K562 (cell line): ENCODE measurements around the gene TBL2. TPM values are rescaled to one million over a fixed set of nuclear protein-coding genes. Genes with fewer than 3 reads are reported as not detected.

Experiments
- ARHGAP35 ChIP-seq: fragments of 450-650 bp; IDR thresholded peaks from 2 replicates; pipeline ENCODE4 v1.6.1; 2018; ENCODE audit not compliant: partially characterized antibody
- CBX8 ChIP-seq: fragments of 200-600 bp; sonication (generic); IDR thresholded peaks from 2 replicates; pipeline ENCODE4 v1.6.1; 2012; ENCODE audit warnings: borderline replicate concordance, mixed run types, low read depth, mild to moderate bottlenecking, moderate library complexity, mixed read lengths, low read length, control low read depth, inconsistent platforms; ENCODE audit not compliant: poor library complexity, severe bottlenecking; ENCODE audit errors: extremely low read depth
- CC2D1A ChIP-seq: fragments of 450-650 bp; IDR thresholded peaks from 2 replicates; pipeline ENCODE4 v1.6.1; 2017; ENCODE audit warnings: mild to moderate bottlenecking
- LARP7 ChIP-seq: fragments of 450-650 bp; IDR thresholded peaks from 2 replicates; pipeline ENCODE4 v1.6.1; 2016
- LCOR ChIP-seq: sonication (generic); formaldehyde crosslinking; IDR thresholded peaks from 2 replicates; pipeline ENCODE4 v1.8.0; 2022; ENCODE audit warnings: mild to moderate bottlenecking, missing genetic modification reagents
- NFRKB ChIP-seq: fragments of 450-650 bp; IDR thresholded peaks from 2 replicates; pipeline ENCODE4 v1.6.1; 2016; ENCODE audit warnings: low read depth
- NFXL1 ChIP-seq: fragments of 450-650 bp; formaldehyde crosslinking; IDR thresholded peaks from 2 replicates; pipeline ENCODE4 v1.4.0; 2021; ENCODE audit warnings: mild to moderate bottlenecking
- NR2F6 ChIP-seq: fragments of 450-650 bp; formaldehyde crosslinking; IDR thresholded peaks from 2 replicates; pipeline ENCODE4 v1.4.0; 2020; ENCODE audit warnings: mild to moderate bottlenecking
- POLR2G ChIP-seq: fragments of 200-400 bp; formaldehyde crosslinking; IDR thresholded peaks from 2 replicates; pipeline ENCODE4 v1.6.1; 2017; ENCODE audit warnings: low read depth, mild to moderate bottlenecking, antibody characterized with exemption, low read length, moderate library complexity
- RBFOX2 ChIP-seq: fragments of 200-400 bp; formaldehyde crosslinking; IDR thresholded peaks from 2 replicates; pipeline ENCODE4 v1.6.1; 2017; ENCODE audit warnings: low read depth, mild to moderate bottlenecking, low read length, moderate library complexity
- SMARCA4 ChIP-seq: fragments of 450-650 bp; IDR thresholded peaks from 2 replicates; pipeline ENCODE4 v1.6.1; 2016
- SRSF3 ChIP-seq: fragments of 200-400 bp; formaldehyde crosslinking; IDR thresholded peaks from 2 replicates; pipeline ENCODE4 v1.6.1; 2016; ENCODE audit warnings: mild to moderate bottlenecking, low read length, moderate library complexity; ENCODE audit not compliant: insufficient read depth
- YY1 ChIP-seq, 3 experiments: IDR thresholded peaks; 2 replicates each; pipeline ENCODE4 v1.6.1; 2011; ENCODE audit warnings: low read length in 2 of 3, mild to moderate bottlenecking in 2 of 3, moderate library complexity in 2 of 3, borderline replicate concordance in 1 of 3, control low read depth in 1 of 3, low read depth in 1 of 3; ENCODE audit not compliant: insufficient read depth in 3 of 3, insufficient replicate concordance in 2 of 3, control insufficient read depth in 1 of 3, insufficient read length in 1 of 3; ENCODE audit errors: extremely low read depth in 1 of 3
- ZNF764 ChIP-seq: fragments of 250-450 bp; sonication (Bioruptor Pico); IDR thresholded peaks from 2 replicates; pipeline ENCODE4 v1.4.0; 2020; ENCODE audit warnings: low read depth, mild to moderate bottlenecking, moderate library complexity
- polyA plus RNA-seq, 8 experiments: library from polyadenylated mRNA; depleted of rRNA in 4 of 8; stranded (reverse) in 5 of 8; unstranded in 3 of 8; fragments of >200 nt; fragmentation: Nextera tagmentation in 2 of 8; fragmentation: Illumina TruSeq in 1 of 8; extraction: Ambion mirVana in 2 of 8; extraction: Trizol in 1 of 8; gene quantifications; 2 replicates each; pipeline versions ENCODE4 v1.2.1 to v1.2.3, GENCODE V29; 2011 to 2014; ENCODE audit warnings: inconsistent platforms in 1 of 8, missing spikeins in 1 of 8
- total RNA-seq, 7 experiments: library from RNA; depleted of rRNA in 6 of 7; stranded (reverse); fragments of >200 nt in 6 of 7; fragmentation: Illumina TruSeq in 2 of 7; extraction: Trizol in 2 of 7; gene quantifications; 2 replicates each; pipeline versions ENCODE4 v1.2.1 to v1.2.3, GENCODE V29; 2011 to 2021; ENCODE audit warnings: low replicate concordance in 1 of 7
- TF ChIP-seq, protein P1 (sequence below): fragments of 250-450 bp; sonication (Bioruptor Pico); IDR thresholded peaks from 2 replicates; pipeline ENCODE4 v1.5.0; 2021
- TF ChIP-seq, protein P2 (sequence below): fragments of 450-650 bp; IDR thresholded peaks from 2 replicates; pipeline ENCODE4 v1.6.1; 2018; ENCODE audit warnings: mild to moderate bottlenecking, low read depth; ENCODE audit not compliant: partially characterized antibody
- TF ChIP-seq, protein P3 (sequence below): fragments of 450-650 bp; formaldehyde crosslinking; IDR thresholded peaks from 2 replicates; pipeline ENCODE4 v1.4.0; 2020; ENCODE audit warnings: mild to moderate bottlenecking, moderate library complexity
- TF ChIP-seq, protein P4 (sequence below): fragments of 450-650 bp; IDR thresholded peaks from 2 replicates; pipeline ENCODE4 v1.6.1; 2014; ENCODE audit warnings: low read depth, mild to moderate bottlenecking, moderate library complexity, borderline replicate concordance
- TF ChIP-seq, protein P5 (sequence below): fragments of 450-650 bp; IDR thresholded peaks from 2 replicates; pipeline ENCODE4 v1.6.1; 2017; ENCODE audit warnings: mild to moderate bottlenecking, moderate library complexity

TBL2 gene
- total and polyA plus RNA-seq, 9 of the 15 experiments (the other 6 are each of a cell fraction or from before 2014, with no cell fraction given) = 2.5 to 123 (median 49.2) TPM

DNA sequence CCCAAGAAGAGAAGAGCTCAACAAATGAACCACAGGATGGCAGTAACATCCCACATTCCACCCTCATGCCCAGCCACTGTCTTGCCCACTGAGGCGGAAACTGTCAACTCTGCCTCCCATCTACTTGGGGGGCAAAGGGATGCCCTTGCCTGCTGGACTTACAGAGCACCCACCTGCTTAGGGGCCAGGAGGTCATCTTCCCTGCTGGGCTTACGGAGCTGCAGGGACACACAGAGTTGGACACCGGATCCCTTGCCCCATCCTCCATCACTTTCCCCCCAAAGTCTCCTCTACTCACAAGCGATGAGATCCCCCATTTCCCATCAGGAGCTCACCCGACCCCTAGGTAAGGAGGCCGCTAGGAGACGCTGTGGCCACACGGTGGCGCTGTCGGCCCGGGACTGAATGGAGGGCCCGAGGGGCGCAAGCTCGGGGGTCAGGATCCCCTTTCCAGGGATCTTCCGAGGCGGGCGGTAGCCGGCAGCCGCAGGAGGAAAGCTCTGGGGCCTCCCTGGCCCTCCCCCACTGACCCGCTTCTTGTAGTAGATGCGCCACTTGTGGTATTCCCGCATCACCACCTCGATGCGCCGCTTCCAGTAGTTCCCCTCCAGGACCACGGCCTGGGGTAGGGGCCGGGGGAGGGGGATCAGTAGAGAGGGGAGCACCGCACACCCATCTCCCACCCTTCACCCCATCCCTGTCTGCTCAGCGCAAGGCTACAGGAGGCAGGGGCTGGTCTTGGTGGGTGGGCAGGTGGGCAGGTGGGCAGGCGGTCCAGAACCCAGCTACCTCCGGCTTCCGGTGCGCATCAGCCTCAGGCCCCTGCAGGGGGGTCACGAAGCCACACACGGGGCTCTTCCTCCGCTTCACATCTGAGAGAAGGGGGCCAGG is 28.7 kb upstream of the TBL2 start (continued):
- TF ChIP-seq YY1 (IDR thresholded peaks at IDR 0.05; ENCODE audit: borderline replicate concordance in 1 of 3, control insufficient read depth in 1 of 3, extremely low read depth in 1 of 3, insufficient read depth in 3 of 3, insufficient read length in 1 of 3, insufficient replicate concordance in 2 of 3, low read depth in 1 of 3, low read length in 2 of 3) (peak in 1 of 3 experiments; percentile 19), LCOR (CRISPR knock-in tag) (no peak), NFXL1 (CRISPR knock-in tag) (no peak), SRSF3 (no peak), RBFOX2 (no peak), CBX8 (no peak), LARP7 (no peak), POLR2G (peak; percentile 46; the same call in 1 of the 2 replicates), ARHGAP35 (no peak), NFRKB (no peak), ZNF764 (no peak), CC2D1A (peak; percentile 67; the same call in 1 of the 2 replicates), NR2F6 (CRISPR knock-in tag) (no peak), SMARCA4 (no peak)
- TF ChIP-seq, protein P1, sequence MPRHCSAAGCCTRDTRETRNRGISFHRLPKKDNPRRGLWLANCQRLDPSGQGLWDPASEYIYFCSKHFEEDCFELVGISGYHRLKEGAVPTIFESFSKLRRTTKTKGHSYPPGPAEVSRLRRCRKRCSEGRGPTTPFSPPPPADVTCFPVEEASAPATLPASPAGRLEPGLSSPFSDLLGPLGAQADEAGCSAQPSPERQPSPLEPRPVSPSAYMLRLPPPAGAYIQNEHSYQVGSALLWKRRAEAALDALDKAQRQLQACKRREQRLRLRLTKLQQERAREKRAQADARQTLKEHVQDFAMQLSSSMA = no peak
- TF ChIP-seq, protein P2, sequence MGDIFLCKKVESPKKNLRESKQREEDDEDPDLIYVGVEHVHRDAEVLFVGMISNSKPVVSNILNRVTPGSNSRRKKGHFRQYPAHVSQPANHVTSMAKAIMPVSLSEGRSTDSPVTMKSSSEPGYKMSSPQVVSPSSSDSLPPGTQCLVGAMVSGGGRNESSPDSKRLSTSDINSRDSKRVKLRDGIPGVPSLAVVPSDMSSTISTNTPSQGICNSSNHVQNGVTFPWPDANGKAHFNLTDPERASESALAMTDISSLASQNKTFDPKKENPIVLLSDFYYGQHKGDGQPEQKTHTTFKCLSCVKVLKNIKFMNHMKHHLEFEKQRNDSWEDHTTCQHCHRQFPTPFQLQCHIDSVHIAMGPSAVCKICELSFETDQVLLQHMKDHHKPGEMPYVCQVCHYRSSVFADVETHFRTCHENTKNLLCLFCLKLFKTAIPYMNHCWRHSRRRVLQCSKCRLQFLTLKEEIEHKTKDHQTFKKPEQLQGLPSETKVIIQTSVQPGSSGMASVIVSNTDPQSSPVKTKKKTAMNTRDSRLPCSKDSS = no peak
- TF ChIP-seq, protein P3, sequence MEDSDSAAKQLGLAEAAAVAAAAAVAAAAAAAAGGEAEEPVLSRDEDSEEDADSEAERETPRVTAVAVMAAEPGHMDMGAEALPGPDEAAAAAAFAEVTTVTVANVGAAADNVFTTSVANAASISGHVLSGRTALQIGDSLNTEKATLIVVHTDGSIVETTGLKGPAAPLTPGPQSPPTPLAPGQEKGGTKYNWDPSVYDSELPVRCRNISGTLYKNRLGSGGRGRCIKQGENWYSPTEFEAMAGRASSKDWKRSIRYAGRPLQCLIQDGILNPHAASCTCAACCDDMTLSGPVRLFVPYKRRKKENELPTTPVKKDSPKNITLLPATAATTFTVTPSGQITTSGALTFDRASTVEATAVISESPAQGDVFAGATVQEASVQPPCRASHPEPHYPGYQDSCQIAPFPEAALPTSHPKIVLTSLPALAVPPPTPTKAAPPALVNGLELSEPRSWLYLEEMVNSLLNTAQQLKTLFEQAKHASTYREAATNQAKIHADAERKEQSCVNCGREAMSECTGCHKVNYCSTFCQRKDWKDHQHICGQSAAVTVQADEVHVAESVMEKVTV (CRISPR knock-in tag) = peak; percentile 43
- TF ChIP-seq, protein P4, sequence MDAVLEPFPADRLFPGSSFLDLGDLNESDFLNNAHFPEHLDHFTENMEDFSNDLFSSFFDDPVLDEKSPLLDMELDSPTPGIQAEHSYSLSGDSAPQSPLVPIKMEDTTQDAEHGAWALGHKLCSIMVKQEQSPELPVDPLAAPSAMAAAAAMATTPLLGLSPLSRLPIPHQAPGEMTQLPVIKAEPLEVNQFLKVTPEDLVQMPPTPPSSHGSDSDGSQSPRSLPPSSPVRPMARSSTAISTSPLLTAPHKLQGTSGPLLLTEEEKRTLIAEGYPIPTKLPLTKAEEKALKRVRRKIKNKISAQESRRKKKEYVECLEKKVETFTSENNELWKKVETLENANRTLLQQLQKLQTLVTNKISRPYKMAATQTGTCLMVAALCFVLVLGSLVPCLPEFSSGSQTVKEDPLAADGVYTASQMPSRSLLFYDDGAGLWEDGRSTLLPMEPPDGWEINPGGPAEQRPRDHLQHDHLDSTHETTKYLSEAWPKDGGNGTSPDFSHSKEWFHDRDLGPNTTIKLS = no peak
- TF ChIP-seq, protein P5, sequence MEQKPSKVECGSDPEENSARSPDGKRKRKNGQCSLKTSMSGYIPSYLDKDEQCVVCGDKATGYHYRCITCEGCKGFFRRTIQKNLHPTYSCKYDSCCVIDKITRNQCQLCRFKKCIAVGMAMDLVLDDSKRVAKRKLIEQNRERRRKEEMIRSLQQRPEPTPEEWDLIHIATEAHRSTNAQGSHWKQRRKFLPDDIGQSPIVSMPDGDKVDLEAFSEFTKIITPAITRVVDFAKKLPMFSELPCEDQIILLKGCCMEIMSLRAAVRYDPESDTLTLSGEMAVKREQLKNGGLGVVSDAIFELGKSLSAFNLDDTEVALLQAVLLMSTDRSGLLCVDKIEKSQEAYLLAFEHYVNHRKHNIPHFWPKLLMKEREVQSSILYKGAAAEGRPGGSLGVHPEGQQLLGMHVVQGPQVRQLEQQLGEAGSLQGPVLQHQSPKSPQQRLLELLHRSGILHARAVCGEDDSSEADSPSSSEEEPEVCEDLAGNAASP = no peak
